ENCODE data around the gene TPD52L2.
"Not testable (repeated sequence)": the region's sequence is repeated elsewhere in the genome, so short reads cannot be mapped to it uniquely, and the experiment has no call there.

TPD52L2 gene

DNA sequence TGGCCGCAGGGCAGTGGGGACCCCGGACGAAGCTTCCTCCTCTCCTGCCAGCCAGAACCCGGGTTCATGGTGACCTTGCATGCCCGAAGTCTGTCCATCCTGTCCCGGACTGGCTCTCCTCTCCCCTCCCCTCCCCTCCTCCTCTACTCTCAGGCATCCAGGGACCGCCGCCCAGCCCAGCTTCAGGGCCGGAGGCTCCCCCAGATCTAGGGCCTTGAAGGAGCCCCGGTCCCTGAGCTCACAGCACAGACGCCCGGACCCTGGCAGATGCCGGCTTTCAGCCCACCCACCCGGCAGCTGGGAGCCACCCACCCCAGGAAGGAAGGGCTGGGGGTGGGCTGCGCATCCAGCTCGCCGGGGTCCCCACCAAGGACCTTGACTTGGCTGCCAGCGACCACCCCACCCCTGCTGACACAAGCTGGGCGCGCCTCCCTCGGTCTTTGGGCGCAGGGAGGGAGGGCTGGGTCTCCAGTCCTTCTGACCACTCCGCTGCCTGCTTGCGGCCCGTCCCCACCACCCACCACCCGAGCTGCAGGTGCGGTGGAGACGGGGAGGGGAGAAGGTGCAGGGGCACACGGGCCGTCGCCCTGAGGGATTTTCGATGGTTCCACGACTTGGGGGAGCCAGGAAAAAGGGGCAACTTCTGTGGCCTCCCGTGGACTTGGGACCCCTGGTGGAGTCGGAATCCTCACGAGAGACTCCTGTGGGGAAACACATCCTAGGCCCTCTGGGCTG is 9.5 kb upstream of the TPD52L2 start:
- no peak for DNase-seq (ENCODE audit: low read depth in 3 of 3)

GRCh38 chr20:63856098-63856511 is 9.0 kb upstream of the TPD52L2 start:
- DNase-seq (ENCODE audit: low read depth in 3 of 3) = no peak

DNA sequence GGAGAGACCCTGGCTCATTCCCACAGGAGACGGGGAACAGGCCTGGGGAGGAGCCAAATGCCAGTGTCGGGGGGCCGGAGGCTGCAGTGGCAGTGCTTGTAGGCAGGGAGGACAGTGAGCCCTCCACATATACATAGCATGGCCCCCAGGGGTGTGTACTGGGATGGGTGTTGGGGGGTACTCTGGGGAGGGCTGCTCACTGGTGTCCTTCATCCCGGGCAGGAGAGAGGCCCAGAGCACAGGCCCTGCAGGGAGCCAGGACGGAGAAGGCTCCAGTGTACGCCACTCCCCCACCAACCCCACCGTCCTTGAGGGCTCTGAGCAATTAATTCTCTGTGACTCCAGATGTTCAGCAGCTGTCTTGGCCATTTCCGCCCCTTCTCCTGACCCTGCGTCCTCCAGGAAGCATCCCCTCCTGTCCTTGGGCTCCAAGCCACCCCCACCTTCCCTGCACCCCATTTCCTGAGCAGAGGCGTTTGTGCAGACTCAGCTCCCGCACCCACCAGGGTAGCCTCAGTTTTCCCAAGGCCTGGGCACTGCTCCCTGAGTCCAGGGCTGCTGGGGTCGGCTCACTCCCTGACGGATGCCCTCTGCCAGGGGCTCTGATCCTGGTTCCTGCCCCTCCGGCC is 7.2 kb upstream of the TPD52L2 start:
- DNase-seq (ENCODE audit: low read depth in 3 of 3) = no peak

- DNase-seq (ENCODE audit: low read depth in 3 of 3) = no peak
These were observed 6.5 kb upstream of the TPD52L2 start for GRCh38 chr20:63858393-63859165.

DNA sequence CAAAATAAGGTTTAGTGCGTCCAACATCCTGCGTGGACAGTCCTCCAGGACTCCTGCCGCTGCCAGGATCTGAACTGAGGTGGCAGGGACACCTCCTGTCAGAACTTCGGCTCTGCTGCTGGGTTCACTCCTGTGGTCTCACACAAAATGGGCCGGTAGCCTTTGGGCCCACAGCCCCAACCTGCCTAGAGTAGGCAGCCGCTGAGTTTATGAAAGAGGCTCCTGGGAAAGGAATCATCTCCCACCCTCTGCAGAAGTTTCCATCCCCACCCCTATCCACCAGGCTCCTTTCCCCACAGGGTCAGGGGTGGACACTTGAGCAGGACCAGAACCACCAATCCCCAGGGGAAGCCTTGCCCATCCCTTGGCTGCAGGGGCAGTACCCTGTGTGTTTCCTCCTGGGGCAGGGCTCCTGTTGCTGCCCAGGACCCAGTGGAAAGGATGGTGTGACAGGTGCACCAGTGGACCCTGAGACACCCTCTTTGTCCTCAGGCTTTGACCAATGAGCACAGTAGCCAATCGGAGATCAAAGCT is 5.8 kb upstream of the TPD52L2 start:
- no peak for DNase-seq (ENCODE audit: low read depth in 3 of 3)

- no peak for DNase-seq (ENCODE audit: low read depth in 3 of 3)
These were observed 4.6 kb upstream of the TPD52L2 start for GRCh38 chr20:63860325-63861051.

- DNase-seq (ENCODE audit: low read depth in 3 of 3) = no peak
These were observed 3.6 kb upstream of the TPD52L2 start, which contains the start of gene ABHD16B for GRCh38 chr20:63861365-63861934. TSS of gene ABHD16B (plus strand) at chr20:63861498. CDS start at chr20:63861541, 43 bp downstream.

DNA sequence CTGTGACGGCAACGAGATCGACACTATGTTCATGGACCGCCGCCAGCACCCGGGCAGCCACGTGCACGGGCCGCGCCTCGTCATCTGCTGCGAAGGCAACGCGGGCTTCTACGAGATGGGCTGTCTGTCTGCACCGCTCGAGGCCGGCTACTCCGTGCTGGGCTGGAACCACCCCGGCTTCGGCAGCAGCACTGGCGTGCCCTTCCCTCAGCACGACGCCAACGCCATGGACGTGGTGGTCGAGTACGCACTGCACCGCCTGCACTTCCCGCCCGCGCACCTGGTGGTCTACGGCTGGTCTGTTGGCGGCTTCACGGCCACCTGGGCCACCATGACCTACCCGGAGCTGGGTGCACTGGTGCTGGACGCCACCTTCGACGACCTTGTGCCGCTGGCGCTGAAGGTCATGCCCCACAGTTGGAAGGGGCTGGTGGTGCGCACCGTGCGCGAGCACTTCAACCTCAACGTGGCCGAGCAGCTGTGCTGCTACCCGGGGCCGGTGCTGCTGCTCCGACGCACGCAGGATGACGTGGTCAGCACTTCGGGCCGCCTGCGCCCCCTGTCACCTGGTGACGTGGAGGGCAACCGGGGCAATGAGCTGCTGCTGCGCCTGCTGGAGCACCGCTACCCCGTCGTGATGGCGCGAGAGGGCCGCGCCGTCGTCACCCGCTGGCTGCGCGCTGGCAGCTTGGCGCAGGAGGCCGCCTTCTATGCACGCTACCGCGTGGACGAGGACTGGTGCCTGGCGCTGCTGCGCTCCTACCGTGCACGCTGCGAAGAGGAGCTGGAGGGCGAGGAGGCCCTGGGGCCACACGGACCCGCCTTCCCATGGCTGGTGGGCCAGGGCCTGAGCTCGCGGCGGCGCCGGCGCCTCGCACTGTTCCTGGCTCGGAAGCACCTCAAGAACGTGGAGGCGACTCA is 2.8 kb upstream of the TPD52L2 start:
- no peak for DNase-seq (ENCODE audit: low read depth in 3 of 3)

- DNase-seq (ENCODE audit: low read depth in 3 of 3) = no peak
These were observed 1.9 kb upstream of the TPD52L2 start for GRCh38 chr20:63863021-63863797.

DNA sequence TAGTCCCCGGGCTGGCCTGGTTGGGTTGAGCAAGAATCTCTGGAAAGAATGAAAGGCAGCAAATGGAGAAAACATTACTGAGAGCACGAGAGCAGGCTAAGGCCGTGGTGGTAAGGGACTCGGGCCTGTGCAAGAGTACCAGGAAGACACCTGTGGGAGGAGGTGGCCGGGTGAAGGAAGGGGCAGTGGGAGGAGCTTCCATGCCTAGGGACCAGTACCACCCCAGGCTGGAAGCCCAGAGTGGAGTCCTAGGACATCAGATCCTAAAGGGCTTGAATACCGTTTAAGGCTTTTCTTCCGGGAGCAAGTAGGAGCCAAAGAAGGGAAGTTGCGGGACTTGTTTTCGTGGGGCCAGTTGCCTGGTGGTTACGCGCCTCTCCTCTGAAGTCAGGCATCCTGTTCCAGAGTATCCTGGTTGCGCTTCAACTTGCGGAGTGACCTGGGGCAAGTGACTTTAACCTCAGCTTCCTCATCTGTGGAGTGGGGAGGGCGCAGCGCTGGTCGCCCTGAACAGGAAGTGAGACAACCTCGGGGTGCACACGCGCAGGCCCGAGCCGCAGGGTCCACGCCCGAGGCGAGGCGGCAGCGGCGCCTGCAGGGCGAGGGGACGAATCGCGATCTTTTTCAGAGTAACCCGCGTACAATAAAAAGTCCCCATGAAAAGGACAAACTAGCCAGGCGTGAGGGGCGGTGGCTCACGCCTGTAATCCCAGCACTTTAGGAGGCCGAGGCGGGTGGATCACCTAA is 1.1 kb upstream of the TPD52L2 start:
- peak; percentile 54 to 63 (median 61) for DNase-seq (ENCODE audit: low read depth in 3 of 3)

GRCh38 chr20:63864545-63864977 is 509 bp upstream of the TPD52L2 start:
- peak in 1 of 3 experiments; percentile 26 for DNase-seq (ENCODE audit: low read depth in 3 of 3)

GRCh38 chr20:63867042-63867441 is 2.0 kb downstream of the TPD52L2 start:
- DNase-seq (ENCODE audit: low read depth in 3 of 3) = not testable (repeated sequence)

DNA sequence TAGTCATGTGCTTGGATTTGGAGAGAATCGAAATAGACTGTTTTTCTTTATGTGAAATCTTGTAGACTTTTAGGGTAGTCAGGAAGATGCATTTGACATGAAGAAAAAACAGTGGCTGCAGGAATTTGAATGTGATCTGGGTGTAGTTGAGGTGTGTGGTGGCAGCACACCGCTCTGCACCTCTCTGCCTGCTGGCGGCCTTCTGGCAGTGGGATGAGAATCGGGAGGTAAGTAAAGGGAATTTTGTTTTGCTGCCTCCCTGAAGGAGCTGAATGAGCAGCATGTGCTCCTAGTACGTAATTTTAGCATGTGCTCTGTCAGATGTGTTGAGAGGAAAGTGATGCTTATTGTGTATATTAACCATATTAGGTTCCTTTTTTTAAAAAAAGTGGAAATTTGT is 3.2 kb downstream of the TPD52L2 start:
- DNase-seq (ENCODE audit: low read depth in 3 of 3) = no peak

GRCh38 chr20:63873477-63873971 is 8.5 kb downstream of the TPD52L2 start:
- DNase-seq (ENCODE audit: low read depth in 3 of 3) = no peak

DNA sequence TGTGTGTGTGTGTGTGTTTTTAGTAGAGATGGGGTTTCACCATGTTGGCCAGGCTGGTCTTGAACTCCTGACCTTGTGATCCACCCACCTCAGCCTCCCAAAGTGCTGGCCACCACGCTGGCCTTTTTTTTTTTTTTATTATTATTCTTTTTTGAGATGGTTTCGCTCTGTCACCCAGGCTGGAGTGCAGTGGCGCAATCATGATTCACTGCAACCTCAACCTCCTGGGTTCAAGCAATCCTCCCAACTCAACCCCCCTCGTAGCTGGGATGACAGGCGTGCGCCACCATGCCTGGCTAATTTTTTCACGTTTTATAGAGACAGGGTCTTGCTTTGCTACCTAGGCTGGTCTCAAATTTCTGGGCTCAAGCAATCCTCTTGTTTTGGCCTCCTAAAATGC is 9.2 kb downstream of the TPD52L2 start:
- DNase-seq (ENCODE audit: low read depth in 3 of 3) = not testable (repeated sequence)

GRCh38 chr20:63876489-63877036 is 11.5 kb downstream of the TPD52L2 start:
- DNase-seq (ENCODE audit: low read depth in 3 of 3) = no peak

- no peak for DNase-seq (ENCODE audit: low read depth in 3 of 3)
These were observed 12.8 kb downstream of the TPD52L2 start for GRCh38 chr20:63877755-63878470.
